ENCODE data around the gene TBC1D10B. TPM values are rescaled to one million over a fixed set of nuclear protein-coding genes. Genes with fewer than 3 reads are reported as not detected.

Gene TBC1D10B, protein sequence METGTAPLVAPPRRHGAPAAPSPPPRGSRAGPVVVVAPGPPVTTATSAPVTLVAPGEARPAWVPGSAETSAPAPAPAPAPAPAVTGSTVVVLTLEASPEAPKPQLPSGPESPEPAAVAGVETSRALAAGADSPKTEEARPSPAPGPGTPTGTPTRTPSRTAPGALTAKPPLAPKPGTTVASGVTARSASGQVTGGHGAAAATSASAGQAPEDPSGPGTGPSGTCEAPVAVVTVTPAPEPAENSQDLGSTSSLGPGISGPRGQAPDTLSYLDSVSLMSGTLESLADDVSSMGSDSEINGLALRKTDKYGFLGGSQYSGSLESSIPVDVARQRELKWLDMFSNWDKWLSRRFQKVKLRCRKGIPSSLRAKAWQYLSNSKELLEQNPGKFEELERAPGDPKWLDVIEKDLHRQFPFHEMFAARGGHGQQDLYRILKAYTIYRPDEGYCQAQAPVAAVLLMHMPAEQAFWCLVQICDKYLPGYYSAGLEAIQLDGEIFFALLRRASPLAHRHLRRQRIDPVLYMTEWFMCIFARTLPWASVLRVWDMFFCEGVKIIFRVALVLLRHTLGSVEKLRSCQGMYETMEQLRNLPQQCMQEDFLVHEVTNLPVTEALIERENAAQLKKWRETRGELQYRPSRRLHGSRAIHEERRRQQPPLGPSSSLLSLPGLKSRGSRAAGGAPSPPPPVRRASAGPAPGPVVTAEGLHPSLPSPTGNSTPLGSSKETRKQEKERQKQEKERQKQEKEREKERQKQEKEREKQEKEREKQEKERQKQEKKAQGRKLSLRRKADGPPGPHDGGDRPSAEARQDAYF
- total RNA-seq = 36.3 and 42.3 TPM in 2 replicates

DNA sequence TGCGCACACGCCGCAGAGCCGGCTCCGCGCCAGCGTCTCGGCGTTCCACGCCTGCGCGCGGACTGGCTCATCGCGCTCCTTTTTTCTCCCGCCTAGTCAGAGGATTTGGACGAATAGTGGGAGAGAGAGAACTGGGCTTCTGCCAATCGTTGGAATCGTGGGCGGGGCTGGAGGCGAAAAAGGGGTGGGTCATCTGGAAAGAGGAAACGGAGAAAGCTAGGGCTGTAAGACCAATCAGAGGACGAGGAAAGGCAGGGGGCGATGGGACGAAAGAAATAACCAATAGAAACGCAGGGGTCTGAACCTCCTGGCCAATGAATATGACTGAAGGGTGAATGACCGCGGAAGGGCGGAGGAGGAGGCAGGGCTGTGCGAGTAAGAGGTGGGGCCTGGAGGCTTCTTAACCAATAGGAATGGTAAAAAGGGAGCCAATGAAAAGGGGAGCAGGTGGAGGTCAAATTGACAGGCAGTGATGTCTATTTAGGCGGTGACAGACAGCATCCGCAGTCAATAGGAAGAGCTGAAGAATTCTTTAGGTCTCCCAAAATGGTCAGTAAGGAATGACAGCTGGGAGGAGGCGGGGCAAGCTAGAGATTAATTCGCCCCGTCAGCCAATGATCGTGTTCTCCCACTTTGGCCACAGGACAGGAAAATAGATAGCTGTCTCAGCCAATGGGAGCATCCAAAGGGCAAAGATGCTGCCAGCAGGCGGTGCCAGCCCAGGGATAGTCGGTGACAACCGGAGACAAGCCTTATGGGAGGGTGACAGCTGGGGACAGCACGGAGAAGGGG is at the start of gene TBC1D10B:
Gene TBC1D10B (minus strand): TSS at position 39 of the 792 bp plus-strand sequence. CDS start 311 bp downstream, outside the sequence.

DNA sequence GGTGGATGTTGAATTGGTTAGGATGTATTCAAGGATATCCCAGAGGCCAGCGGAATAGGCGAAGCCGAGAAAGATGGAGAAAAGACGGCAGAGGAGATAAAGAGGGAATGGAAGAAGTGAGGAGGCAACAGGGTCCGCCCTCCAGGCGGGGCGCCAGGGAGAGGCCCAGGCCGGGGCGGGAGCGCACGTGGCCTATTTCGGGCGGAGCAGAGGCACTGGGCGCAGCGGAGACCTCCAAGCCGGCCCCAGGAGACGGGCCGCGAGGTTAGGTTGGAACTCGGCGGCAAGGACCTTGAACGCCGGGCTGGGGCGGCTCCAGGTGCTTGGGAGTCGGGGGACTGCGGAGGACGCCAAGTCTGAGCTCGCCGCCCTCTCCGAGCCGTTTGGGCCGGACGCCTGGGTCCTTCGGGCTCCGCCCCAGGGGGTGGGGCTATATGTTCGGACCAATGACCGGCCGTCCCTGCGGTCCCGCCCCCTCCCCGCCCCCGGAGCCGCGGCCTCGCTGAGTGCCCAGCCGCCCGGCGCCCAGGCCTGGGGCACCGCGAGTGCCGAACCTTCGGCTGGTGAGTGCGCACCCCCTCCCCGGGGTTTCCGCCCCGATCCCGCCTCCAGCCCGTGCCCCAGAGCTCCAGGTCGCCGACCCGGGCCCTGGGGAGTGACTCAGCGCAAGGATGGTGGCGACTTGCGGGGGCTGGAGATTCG is 37.0 kb upstream of the TBC1D10B start, which contains the start of gene ZNF771:
Gene ZNF771 (plus strand): TSS at position 505 of the 702 bp plus-strand sequence. CDS start 448 bp downstream, outside the sequence.

DNA sequence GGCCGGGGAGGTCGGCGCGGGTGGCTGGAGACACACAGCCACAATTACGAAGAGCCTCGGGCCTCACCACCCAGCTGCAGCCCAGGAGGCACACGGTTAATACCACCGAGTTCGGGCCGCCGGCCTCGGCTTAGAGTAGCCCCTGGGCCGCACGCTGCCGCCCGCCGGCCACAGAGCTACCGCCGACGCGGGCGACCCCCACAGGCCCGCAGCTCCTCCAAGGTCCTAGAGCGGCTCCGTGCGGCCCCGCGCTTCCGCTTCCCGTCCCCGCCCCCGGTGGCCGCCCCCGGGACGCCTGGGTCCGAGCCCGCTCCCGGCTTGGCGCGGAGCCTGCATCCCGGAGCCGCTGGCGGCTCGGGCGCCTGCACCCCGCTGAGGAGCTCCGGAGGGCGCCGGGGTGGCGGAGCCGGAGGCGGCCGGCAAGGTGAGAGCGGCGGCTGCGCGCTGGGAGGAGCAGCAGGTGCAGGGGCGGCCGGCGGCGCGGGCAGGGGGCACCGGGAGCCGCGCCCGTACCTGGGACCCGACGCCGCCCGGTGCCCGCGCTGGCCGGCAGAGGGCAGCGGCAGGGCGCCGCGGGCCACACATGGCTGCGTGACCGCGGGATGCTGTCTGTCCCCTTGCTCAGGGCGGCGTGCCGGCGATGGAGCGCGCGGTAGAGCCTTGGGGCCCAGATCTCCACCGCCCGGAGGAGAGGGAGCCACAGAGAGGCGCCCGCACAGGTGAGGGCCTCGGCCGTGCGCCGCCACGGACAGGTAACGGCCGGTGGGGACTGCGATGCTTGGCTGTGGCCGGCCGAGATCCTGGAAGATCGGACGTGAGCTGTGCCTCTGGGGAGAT is 25.1 kb upstream of the TBC1D10B start, which contains the start of gene ZNF48:
Gene ZNF48 (plus strand): TSS at position 266 of the 837 bp plus-strand sequence. CDS start 375 bp downstream, at position 641.

DNA sequence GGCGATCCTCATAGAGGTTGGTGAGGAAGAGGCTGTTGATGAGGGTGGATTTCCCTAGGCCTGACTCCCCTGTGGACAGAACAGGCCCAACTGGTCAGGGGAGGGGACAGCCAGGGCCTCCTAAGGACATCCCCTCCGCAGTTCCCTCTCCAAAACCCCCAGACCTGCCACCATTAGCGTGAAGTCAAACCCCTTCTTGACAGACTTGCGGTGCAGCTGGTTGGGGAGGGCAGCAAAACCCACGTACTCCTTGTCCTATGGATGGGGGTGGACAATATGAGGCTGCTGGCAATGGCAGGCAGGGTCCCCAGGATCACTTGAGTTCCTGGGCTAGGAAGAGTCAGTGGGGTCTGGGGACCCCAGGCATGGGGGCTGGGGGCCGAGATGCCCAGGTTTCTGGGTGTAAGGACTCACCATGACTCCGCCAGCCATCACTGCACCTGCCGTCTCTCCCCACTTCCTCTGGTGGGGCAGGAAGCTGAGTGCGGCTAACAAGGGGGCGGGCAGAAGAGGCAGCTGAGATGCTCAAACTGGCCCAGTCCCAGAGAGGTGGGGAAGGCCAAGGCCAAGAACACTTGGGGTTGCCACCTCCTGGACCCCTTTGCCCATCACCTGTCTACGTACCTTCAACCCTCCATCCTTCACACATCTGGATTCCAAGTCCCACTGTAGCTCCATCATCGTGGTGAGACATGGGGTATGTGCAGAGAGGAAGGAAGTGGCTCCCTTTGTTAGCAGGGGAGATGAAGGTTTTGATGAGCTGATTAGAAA is 12.0 kb upstream of the TBC1D10B start, which contains the start of gene SEPTIN1:
Gene SEPTIN1 (minus strand): TSS at position 451 of the 771 bp plus-strand sequence. CDS start 19 bp downstream, at position 432.

DNA sequence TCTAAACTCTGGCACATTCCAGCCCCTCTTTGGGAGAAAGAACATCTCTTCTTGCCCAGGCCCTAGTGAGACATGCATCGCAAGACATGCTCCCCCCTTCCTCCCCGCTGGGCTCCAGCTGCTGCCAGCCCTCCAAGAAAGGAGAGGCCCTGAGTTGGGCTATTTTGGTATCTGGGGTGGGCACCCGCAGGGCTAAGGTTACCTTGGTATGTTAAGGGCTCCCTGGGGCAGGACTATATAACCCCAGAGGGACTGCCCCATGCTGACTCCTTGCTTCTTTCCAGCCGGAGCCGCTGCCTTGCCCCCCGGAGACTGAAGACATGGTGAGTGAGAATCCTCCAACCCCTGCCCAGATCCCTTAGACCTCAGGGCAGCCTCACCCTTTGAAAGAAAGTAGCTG is 4.2 kb upstream of the TBC1D10B start, which contains the start of gene MYL11:
Gene MYL11 (plus strand): TSS at position 265 of the 400 bp plus-strand sequence. CDS start 56 bp downstream, at position 321.

DNA sequence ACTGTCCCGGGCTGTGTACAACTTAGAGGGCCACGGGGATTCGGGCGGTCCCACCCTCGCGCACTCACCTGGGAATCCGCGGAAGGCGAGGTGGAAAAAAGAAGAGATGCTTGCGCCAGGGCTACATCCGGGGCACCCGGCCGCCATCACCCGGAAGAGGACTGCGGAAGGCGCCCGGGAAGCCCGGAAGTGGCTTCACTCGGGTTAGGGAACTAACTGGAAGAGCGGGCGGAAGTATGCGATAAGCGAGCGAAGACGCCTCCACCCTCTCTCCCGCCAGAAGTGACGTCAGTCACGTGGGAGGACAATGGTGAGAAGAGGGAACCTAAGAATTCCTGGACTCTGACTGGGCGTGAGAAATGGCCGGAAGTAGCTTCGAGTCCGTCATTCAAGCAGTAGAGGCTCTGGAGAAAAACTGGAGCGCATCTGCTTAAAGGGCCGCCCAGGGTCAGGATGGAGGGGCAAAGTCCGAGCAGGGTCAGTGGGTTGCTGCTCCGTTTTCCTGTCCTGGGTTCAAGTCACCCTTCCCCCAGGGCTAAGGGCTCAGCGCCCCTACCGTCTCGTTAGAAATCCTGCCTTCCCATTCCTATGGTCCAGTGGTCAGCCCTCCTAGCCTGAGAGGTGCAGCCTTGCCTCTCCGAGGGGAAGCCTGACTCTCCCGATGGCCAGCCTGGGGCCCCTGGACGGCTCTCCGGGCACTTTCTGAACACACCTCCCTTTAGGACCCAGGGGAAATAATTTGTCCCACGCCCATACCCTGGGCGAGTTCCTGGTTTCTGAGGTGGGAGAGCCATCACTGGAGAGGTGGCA is 14.9 kb downstream of the TBC1D10B start, which contains the start of gene CD2BP2:
Gene CD2BP2 (minus strand): TSS at position 165 of the 810 bp plus-strand sequence. CDS start 627 bp downstream, outside the sequence.

Other genes with a start within 250 kb of the TBC1D10B start
- gene MAPK3, start 247.3 kb downstream of the TBC1D10B start, total RNA-seq = 36.8 and 39.5 TPM in 2 replicates
- gene CORO1A, start 186.9 kb downstream of the TBC1D10B start, total RNA-seq = 0.20 and 0.33 TPM in 2 replicates
- gene BOLA2B, start 176.8 kb downstream of the TBC1D10B start, total RNA-seq = 8.5 and 19.2 TPM in 2 replicates
- 15.0 and 25.2 TPM in 2 replicates for gene SLX1A, start 176.6 kb downstream of the TBC1D10B start, total RNA-seq
- gene SULT1A3, start 171.2 kb downstream of the TBC1D10B start, total RNA-seq = 2.2 and 4.0 TPM in 2 replicates
- gene NPIPB13, start 122.0 kb downstream of the TBC1D10B start, total RNA-seq = 0.59 and 0.73 TPM in 2 replicates
- gene CD2BP2, start 15.2 kb downstream of the TBC1D10B start, total RNA-seq = 24.5 and 25.1 TPM in 2 replicates
- gene MYL11, start 4.3 kb upstream of the TBC1D10B start, total RNA-seq = not detected in 2 replicates
- 0.13 and 0.17 TPM in 2 replicates for gene SEPTIN1, start 12.1 kb upstream of the TBC1D10B start, total RNA-seq
- gene ZNF48, start 24.9 kb upstream of the TBC1D10B start, total RNA-seq = 4.9 and 9.4 TPM in 2 replicates
- 9.8 and 12.4 TPM in 2 replicates for gene ZNF771, start 37.1 kb upstream of the TBC1D10B start, total RNA-seq
- gene DCTPP1, start 59.5 kb upstream of the TBC1D10B start, total RNA-seq = 7.7 and 8.5 TPM in 2 replicates
- 8.6 and 10.8 TPM in 2 replicates for gene SEPHS2, start 75.4 kb upstream of the TBC1D10B start, total RNA-seq
- 0.17 TPM in 1 of 2 replicates, not detected in the other for gene ITGAL, start 102.2 kb upstream of the TBC1D10B start, total RNA-seq
- gene ZNF768, start 156.1 kb upstream of the TBC1D10B start, total RNA-seq = 14.1 and 21.0 TPM in 2 replicates
- gene ZNF747, start 164.4 kb upstream of the TBC1D10B start, total RNA-seq = 10.2 and 11.6 TPM in 2 replicates
- gene ZNF764, start 187.9 kb upstream of the TBC1D10B start, total RNA-seq = 4.8 and 5.1 TPM in 2 replicates
- 4.4 and 7.8 TPM in 2 replicates for gene ZNF688, start 201.2 kb upstream of the TBC1D10B start, total RNA-seq
- 10.2 and 10.6 TPM in 2 replicates for gene ZNF785, start 215.2 kb upstream of the TBC1D10B start, total RNA-seq
- gene ZNF689, start 239.9 kb upstream of the TBC1D10B start, total RNA-seq = 3.8 and 3.9 TPM in 2 replicates

Data from smooth muscle cell of the pulmonary artery (primary cell).